ENCODE data around the gene PTPRM.

DNA sequence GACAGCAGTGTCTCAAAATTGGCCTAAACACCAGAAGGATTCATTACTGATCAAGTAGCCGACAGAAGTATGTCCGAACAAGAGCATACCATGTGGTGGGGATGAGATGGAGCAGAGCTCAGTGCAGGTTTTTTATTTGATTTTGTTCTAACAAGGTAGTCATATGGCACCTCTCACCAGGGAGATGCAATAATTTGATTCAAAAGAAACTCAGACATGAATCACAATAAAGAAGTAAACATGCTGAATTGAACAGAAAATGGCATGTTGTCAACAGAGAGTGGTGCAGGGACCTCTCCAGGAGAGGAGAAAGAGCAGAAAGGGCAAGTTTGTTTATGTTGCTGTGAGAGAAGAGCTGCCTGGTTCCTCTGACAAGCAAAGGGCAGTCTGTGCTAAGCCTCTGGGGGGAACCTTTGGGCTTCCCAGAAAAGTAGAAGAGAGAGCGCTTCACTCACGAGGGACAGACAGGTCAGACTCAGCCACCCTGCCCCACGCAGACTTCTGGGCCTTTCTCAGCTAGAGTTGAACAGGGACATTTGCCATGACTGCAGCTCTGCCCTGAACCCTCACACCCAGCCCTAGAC is 690.8 kb downstream of the PTPRM start:
- TF ChIP-seq GABPA (IDR thresholded peaks at IDR 0.05 in 1 of 2, conservative IDR thresholded peaks at IDR 0.05 in 1 of 2) (no peak), REST (IDR thresholded peaks at IDR 0.05) (no peak), YY1 (IDR thresholded peaks at IDR 0.05) (no peak), CTCF (IDR thresholded peaks at IDR 0.05; ENCODE audit: low read depth, low read length, missing input control) (no peak), FOXA1 (IDR thresholded peaks at IDR 0.05) (no peak)
